ENCODE data around the gene CA4. TPM values are rescaled to one million over a fixed set of nuclear protein-coding genes. Genes with fewer than 3 reads are reported as not detected.
A peak's percentile ranks its signal among the peaks of the same experiment; 100 is the strongest.

Gene CA4
- total and polyA plus RNA-seq, 4 donors = 0.31 to 10.5 (median 4.1) TPM

DNA sequence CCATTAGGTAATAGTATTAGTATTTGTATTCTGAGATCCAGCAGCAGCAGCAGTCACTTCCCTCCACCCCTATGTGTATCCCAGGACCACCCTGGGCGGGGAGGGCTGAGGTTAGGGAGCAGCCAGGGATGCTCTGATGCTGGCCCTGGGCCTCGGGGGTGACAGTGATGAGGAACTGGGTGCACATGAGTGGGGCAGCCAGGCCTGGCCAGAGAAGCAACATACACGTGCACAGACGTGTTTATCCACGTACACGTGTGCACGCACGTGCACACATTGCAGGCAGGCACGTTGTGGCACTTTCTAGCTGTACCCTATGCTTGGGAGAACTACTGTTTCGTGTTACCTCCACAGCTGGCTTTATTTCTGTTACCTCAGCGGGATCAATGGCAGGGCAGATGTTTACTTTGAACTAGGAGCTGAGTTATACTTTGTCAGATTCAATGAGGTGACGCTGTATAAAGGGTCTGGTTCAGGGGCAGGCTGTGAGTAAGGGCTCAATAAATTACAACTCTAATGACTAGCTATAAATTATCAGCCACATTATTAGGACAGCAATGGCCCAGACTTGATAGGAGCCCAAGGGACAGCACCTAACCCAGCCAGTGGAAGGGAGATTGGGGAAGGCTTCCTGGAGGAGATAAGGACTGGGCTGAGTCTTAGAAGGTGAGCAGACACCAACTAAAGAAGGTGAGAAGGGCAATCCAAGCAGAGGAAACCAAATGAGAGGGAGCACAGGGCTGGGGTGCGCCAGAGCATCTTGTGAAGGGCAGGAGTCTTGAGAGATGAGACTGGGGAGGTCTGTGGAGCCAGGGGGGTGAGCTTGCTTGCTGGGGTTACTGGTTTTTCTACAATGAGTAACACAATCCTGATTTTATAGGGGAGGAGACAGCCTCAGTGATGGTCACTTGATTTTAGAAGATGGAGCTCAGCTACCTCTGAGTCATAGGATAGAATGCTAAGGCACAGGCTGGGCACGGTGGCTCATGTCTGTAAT lies 22.4 kb upstream of the CA4 start:
- Histone ChIP-seq H3K4me3 (ENCODE audit: low read length in 2 of 2) (no peak overlapping the region), H3K27me3 (ENCODE audit: control insufficient read depth in 1 of 2, insufficient read depth in 2 of 2, low read length in 1 of 2) (no peaks in the 10 kb centered on the region), H3K9me3 (ENCODE audit: control insufficient read depth, low read length) (no peaks in the 10 kb centered on the region), H3K27ac (ENCODE audit: low read depth in 1 of 2, low read length in 2 of 2) (no peak overlapping the region), H3K36me3 (ENCODE audit: control insufficient read depth in 1 of 2, insufficient read depth in 2 of 2, low read length in 1 of 2) (no peaks in the 10 kb centered on the region), H3K4me1 (ENCODE audit: control insufficient read depth in 1 of 2, insufficient read depth in 2 of 2, low read length in 2 of 2) (no peaks in the 10 kb centered on the region)
- peak in 1 of 2 donors; percentile 46 for DNase-seq
- ATAC-seq (ENCODE audit: low FRiP score) = no peak
- WGBS, 2 donors = 68 to 69% methylated on average over 14 of the region's 14 CpGs
- intact Hi-C loops (cut with DNase I) = no loop called here

DNA sequence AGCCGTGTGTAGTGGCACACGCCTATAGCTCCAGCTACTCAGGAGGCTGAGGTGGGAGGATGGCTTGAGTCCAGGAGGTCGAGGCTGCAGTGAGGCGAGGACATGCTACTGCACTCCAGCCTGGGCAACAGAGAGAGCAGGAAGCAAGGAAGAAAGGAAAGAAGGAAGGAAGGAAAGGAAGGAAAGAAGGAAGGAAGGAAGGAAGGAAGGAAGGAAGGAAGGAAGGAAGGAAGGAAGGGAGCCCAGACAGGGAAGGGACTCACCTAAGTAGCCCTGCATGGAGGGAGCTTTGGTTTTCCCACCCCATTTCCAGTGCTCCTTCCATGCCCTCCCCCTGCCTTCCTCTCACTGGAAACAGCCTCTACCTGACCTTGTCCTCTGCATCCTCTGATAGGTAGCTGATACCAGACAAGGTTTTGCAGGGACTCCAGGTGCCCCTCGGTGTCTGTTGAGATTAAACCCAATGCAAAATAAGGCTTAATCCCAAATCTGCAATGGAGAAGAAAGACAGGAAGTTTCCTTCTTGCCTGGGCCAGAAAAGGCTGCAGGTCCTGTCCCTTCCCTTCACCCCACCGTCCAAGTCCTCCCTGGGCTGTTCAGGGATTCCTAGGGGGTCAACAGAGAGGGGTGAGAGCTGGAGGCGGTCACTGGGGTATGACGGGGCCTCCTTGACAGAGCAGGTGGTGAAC lies 21.5 kb upstream of the CA4 start:
- no peaks in the 10 kb centered on the region for H3K9me3 ChIP-seq (ENCODE audit: control insufficient read depth, low read length)
- H3K27ac ChIP-seq (ENCODE audit: low read depth in 1 of 2, low read length in 2 of 2) = no peak overlapping the region
- DNase-seq = peak in 1 of 2 donors; percentile 36
- H3K36me3 ChIP-seq (ENCODE audit: control insufficient read depth in 1 of 2, insufficient read depth in 2 of 2, low read length in 1 of 2) = no peaks in the 10 kb centered on the region
- H3K27me3 ChIP-seq (ENCODE audit: control insufficient read depth in 1 of 2, insufficient read depth in 2 of 2, low read length in 1 of 2) = no peaks in the 10 kb centered on the region
- no peak overlapping the region for H3K4me3 ChIP-seq (ENCODE audit: low read length in 2 of 2)
- H3K4me1 ChIP-seq (ENCODE audit: control insufficient read depth in 1 of 2, insufficient read depth in 2 of 2, low read length in 2 of 2) = no peaks in the 10 kb centered on the region
- ATAC-seq (ENCODE audit: low FRiP score) = no peak
- WGBS, 2 donors = 56 to 57% methylated on average over 8 of the region's 8 CpGs
- intact Hi-C loops (cut with DNase I) = no loop called here

- 80 to 82% methylated on average over 4 of the region's 4 CpGs for WGBS, 2 donors
- ATAC-seq (ENCODE audit: low FRiP score) (no peak), DNase-seq (peak in 1 of 2 donors; percentile 3)
- Histone ChIP-seq H3K36me3 (ENCODE audit: control insufficient read depth in 1 of 2, insufficient read depth in 2 of 2, low read length in 1 of 2) (no peaks in the 10 kb centered on the region), H3K4me3 (ENCODE audit: low read length in 2 of 2) (no peak overlapping the region), H3K4me1 (ENCODE audit: control insufficient read depth in 1 of 2, insufficient read depth in 2 of 2, low read length in 2 of 2) (no peaks in the 10 kb centered on the region), H3K27ac (ENCODE audit: low read depth in 1 of 2, low read length in 2 of 2) (no peak overlapping the region), H3K9me3 (ENCODE audit: control insufficient read depth, low read length) (no peaks in the 10 kb centered on the region), H3K27me3 (ENCODE audit: control insufficient read depth in 1 of 2, insufficient read depth in 2 of 2, low read length in 1 of 2) (no peaks in the 10 kb centered on the region)
- intact Hi-C loops (cut with DNase I) = no loop called here
These were observed 20.6 kb upstream of the CA4 start for GRCh38 chr17:60129164-60129563.

DNA sequence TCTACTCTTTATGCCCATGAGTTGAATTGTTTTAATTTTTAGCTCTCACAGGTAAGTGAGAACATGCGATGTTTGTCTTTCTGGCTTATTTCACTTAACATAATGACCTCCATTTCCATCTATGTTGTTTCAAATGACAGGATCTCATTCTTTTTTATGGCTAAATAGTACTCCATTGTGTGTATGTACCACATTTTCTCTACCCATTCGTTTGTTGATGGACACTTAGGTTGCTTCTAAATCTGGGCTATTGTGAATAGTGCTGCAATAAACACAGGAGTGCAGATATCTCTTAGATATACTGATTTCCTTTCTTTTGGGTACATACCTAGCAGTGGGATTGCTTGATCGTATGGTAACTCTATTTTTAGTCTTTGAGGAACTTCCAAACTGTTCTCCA lies 19.3 kb upstream of the CA4 start:
- ATAC-seq (ENCODE audit: low FRiP score) = no peak
- intact Hi-C loops (cut with DNase I) = loop anchor here in 1 of 2 donors (10.0 kb wide), 1 partner anchor 304 kb away; no protein-coding TSS in a partner anchor
- H3K9me3 ChIP-seq (ENCODE audit: control insufficient read depth, low read length) = no peaks in the 10 kb centered on the region
- 81 to 82% methylated on average over 3 of the region's 3 CpGs for WGBS, 2 donors
- H3K4me3 ChIP-seq (ENCODE audit: low read length in 2 of 2) = no peak overlapping the region
- no peak for DNase-seq
- H3K27ac ChIP-seq (ENCODE audit: low read depth in 1 of 2, low read length in 2 of 2) = no peak overlapping the region
- H3K4me1 ChIP-seq (ENCODE audit: control insufficient read depth in 1 of 2, insufficient read depth in 2 of 2, low read length in 2 of 2) = no peaks in the 10 kb centered on the region
- no peaks in the 10 kb centered on the region for H3K27me3 ChIP-seq (ENCODE audit: control insufficient read depth in 1 of 2, insufficient read depth in 2 of 2, low read length in 1 of 2)
- H3K36me3 ChIP-seq (ENCODE audit: control insufficient read depth in 1 of 2, insufficient read depth in 2 of 2, low read length in 1 of 2) = no peaks in the 10 kb centered on the region

- 7 to 9% methylated on average over 16 of the region's 16 CpGs for WGBS, 2 donors
- H3K36me3 ChIP-seq (ENCODE audit: control insufficient read depth in 1 of 2, insufficient read depth in 2 of 2, low read length in 1 of 2) = no peaks in the 10 kb centered on the region
- ATAC-seq (ENCODE audit: low FRiP score) (peak; percentile 28), DNase-seq (peak; percentile 17 to 63)
- intact Hi-C loops (cut with DNase I) = loop anchor here in 1 of 2 donors (10.0 kb wide), 1 partner anchor 300 kb away; no protein-coding TSS in a partner anchor
- H3K4me1 ChIP-seq (ENCODE audit: control insufficient read depth in 1 of 2, insufficient read depth in 2 of 2, low read length in 2 of 2) = no peaks in the 10 kb centered on the region
- no peak overlapping the region for H3K27ac ChIP-seq (ENCODE audit: low read depth in 1 of 2, low read length in 2 of 2)
- H3K27me3 ChIP-seq (ENCODE audit: control insufficient read depth in 1 of 2, insufficient read depth in 2 of 2, low read length in 1 of 2) = no peaks in the 10 kb centered on the region
- H3K9me3 ChIP-seq (ENCODE audit: control insufficient read depth, low read length) = no peaks in the 10 kb centered on the region
- H3K4me3 ChIP-seq (ENCODE audit: low read length in 2 of 2) = peak overlapping the region; percentile 43 to 57
These were observed 15.2 kb upstream of the CA4 start for GRCh38 chr17:60134396-60135150.

- H3K36me3 ChIP-seq (ENCODE audit: control insufficient read depth in 1 of 2, insufficient read depth in 2 of 2, low read length in 1 of 2) = no peaks in the 10 kb centered on the region
- no peaks in the 10 kb centered on the region for H3K4me1 ChIP-seq (ENCODE audit: control insufficient read depth in 1 of 2, insufficient read depth in 2 of 2, low read length in 2 of 2)
- 2% methylated on average over 54 of the region's 54 CpGs for WGBS, 2 donors
- H3K27me3 ChIP-seq (ENCODE audit: control insufficient read depth in 1 of 2, insufficient read depth in 2 of 2, low read length in 1 of 2) = no peaks in the 10 kb centered on the region
- ATAC-seq (ENCODE audit: low FRiP score) (peak; percentile 97), DNase-seq (peak; percentile 92 to 96)
- H3K27ac ChIP-seq (ENCODE audit: low read depth in 1 of 2, low read length in 2 of 2) = no peak overlapping the region
- H3K9me3 ChIP-seq (ENCODE audit: control insufficient read depth, low read length) = no peaks in the 10 kb centered on the region
- intact Hi-C loops (cut with DNase I) = loop anchor here in 1 of 2 donors (10.0 kb wide), 1 partner anchor 299 kb away; no protein-coding TSS in a partner anchor
- peak overlapping the region; percentile 43 to 57 for H3K4me3 ChIP-seq (ENCODE audit: low read length in 2 of 2)
These were observed 14.4 kb upstream of the CA4 start for GRCh38 chr17:60135151-60135950.

DNA sequence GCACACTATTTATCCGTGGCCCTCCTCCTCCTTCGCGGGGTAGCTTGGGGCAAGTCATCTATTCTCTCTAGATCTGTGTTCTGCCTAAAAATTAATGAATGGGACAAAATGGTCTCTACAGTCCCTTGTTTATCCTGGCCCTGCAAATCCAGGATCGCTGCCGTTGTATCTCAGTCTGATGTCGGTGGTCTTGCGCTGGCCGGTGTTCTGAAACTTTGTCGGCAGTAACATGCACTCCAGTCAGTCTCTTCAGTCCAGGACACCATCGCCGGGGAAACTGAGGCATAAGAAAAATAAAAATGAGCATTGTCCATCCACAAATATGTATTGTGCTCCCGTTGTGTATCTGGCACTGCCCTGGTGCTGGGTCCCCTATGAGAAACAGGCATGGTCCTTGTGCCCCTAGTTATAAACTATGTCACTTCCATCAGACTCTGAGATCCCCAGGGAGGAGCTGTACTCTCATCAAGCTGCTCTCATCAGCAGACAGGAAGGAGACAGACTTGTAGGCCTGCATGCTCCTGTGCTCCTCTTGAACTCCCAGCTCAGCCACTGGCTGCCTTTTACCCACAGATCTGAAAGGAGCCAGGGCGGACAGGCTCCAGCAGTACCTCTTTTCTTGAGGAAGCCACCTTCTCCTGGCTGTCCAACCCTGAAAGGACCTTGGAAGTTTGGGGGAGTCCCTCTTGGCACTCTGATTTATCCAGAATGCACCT lies 13.7 kb upstream of the CA4 start:
- Histone ChIP-seq H3K27me3 (ENCODE audit: control insufficient read depth in 1 of 2, insufficient read depth in 2 of 2, low read length in 1 of 2) (no peaks in the 10 kb centered on the region), H3K4me3 (ENCODE audit: low read length in 2 of 2) (no peak overlapping the region), H3K36me3 (ENCODE audit: control insufficient read depth in 1 of 2, insufficient read depth in 2 of 2, low read length in 1 of 2) (no peaks in the 10 kb centered on the region), H3K9me3 (ENCODE audit: control insufficient read depth, low read length) (no peaks in the 10 kb centered on the region), H3K4me1 (ENCODE audit: control insufficient read depth in 1 of 2, insufficient read depth in 2 of 2, low read length in 2 of 2) (no peaks in the 10 kb centered on the region), H3K27ac (ENCODE audit: low read depth in 1 of 2, low read length in 2 of 2) (no peak overlapping the region)
- 67 to 72% methylated on average over 13 of the region's 13 CpGs for WGBS, 2 donors
- DNase-seq (peak; percentile 23 to 42), ATAC-seq (ENCODE audit: low FRiP score) (no peak)
- intact Hi-C loops (cut with DNase I) = loop anchor here in 1 of 2 donors (10.0 kb wide), 1 partner anchor 299 kb away; no protein-coding TSS in a partner anchor

Data from aorta (tissue), 5 donors.